HepG2 (cell line): Measurements from ENCODE around the gene BTBD3. TPM values are rescaled to one million over a fixed set of nuclear protein-coding genes. Genes with fewer than 3 reads are reported as not detected.

Experiments used
- ATAC-seq: fragments of 200-7000 bp; cut with Tn5 transposase; 3 replicates; pipeline ENCODE4 v1.9.1; 2020; ENCODE audit warnings: mild to moderate bottlenecking, moderate library complexity
- BruUV-seq: library from RNA; stranded (reverse); fragments of 400-500 nt; replicated peaks from 2 replicates; lab custom pipeline; 2021; lab: Mats Ljungman, UMichigan
- CTCF ChIA-PET: fragments of 300-600 bp; formaldehyde crosslinking; extraction: SDS; loops from one replicate; lab custom pipeline; 2021; ENCODE audit warnings: low total read pairs, inconsistent platforms, low intra/inter-chr PET ratio; lab: Yijun Ruan, JAX
- POLR2A ChIA-PET: fragments of 350-600 bp; sonication (Branson Sonifier 250); formaldehyde crosslinking; loops from one replicate; lab custom pipeline; 2020; ENCODE audit warnings: antibody characterized with exemption, inconsistent platforms; lab: Yijun Ruan, JAX
- DNase-seq: peaks from one replicate; pipeline ENCODE4 v3.0.0-alpha.2; 2015; ENCODE audit warnings: low spot score
- FAIRE-seq: peaks from 3 replicates; lab custom pipeline; 2011; peaks lifted over from hg19 to GRCh38; lab: Jason Lieb, UNC
- H2AFZ ChIP-seq: one replicate; pipeline ENCODE4 v1.6.1; 2011; ENCODE audit warnings: low read length, inconsistent platforms
- H3K27ac ChIP-seq: fragments of 300-600 bp; 3 replicates; pipeline ENCODE4 v1.8.0; 2011; ENCODE audit warnings: mixed run types, mild to moderate bottlenecking, mixed read lengths, low read length, inconsistent platforms; ENCODE audit not compliant: insufficient read depth; ENCODE audit errors: extremely low read length
- H3K27me3 ChIP-seq, 2 experiments: fragments of 200-600 bp in 1 of 2; 2 replicates in 1 of 2; 3 replicates in 1 of 2; pipeline versions ENCODE4 v1.6.0 to v1.8.0; 2011; ENCODE audit warnings: low read length in 2 of 2, mild to moderate bottlenecking in 2 of 2, moderate library complexity in 2 of 2, inconsistent platforms in 1 of 2; ENCODE audit not compliant: insufficient read depth in 2 of 2, control insufficient read depth in 1 of 2
- H3K36me3 ChIP-seq, 2 experiments: fragments of 200-600 bp in 1 of 2; replicated peaks in 1 of 2; 2 replicates in 1 of 2; 3 replicates in 1 of 2; pipeline versions ENCODE4 v1.5.1 to v1.8.0; 2011; ENCODE audit warnings: low read length in 2 of 2, inconsistent platforms in 1 of 2; ENCODE audit not compliant: insufficient read depth in 2 of 2, control insufficient read depth in 1 of 2
- H3K4me1 ChIP-seq: 2 replicates; pipeline ENCODE4 v1.5.1; 2012; ENCODE audit warnings: low read length, inconsistent platforms; ENCODE audit not compliant: insufficient read depth
- H3K4me2 ChIP-seq: 2 replicates; pipeline ENCODE4 v1.6.0; 2011; ENCODE audit warnings: low read depth, low read length, inconsistent platforms
- H3K4me3 ChIP-seq, 3 experiments: fragments of 200-600 bp in 1 of 3; sonication (generic), shearing (Covaris generic) in 1 of 3; replicated peaks in 1 of 3; 2 replicates each; pipeline ENCODE4 v1.5.1; 2011 to 2016; ENCODE audit warnings: low read length in 3 of 3, inconsistent platforms in 2 of 3, low read depth in 2 of 3, mild to moderate bottlenecking in 2 of 3, control low read depth in 1 of 3, mixed read lengths in 1 of 3; ENCODE audit not compliant: insufficient read depth in 1 of 3
- H3K79me2 ChIP-seq: one replicate; pipeline ENCODE4 v1.6.1; 2011; ENCODE audit warnings: low read length, inconsistent platforms; ENCODE audit not compliant: insufficient read depth
- H3K9ac ChIP-seq: 2 replicates; pipeline ENCODE4 v1.6.0; 2011; ENCODE audit warnings: mild to moderate bottlenecking, low read depth, low read length, inconsistent platforms; ENCODE audit not compliant: insufficient read depth
- H3K9me3 ChIP-seq: 2 replicates; pipeline ENCODE4 v1.5.1; 2012; ENCODE audit warnings: mild to moderate bottlenecking, low read length
- H4K20me1 ChIP-seq: 2 replicates; pipeline ENCODE4 v1.6.0; 2011; ENCODE audit warnings: inconsistent platforms, mild to moderate bottlenecking, low read length, moderate library complexity; ENCODE audit not compliant: insufficient read depth
- ARHGAP35 ChIP-seq: sonication (generic); formaldehyde crosslinking; IDR thresholded peaks from 2 replicates; pipeline ENCODE4 v1.9.0; 2022; ENCODE audit warnings: mild to moderate bottlenecking, inconsistent platforms, moderate library complexity, missing genetic modification reagents, borderline replicate concordance
- GABPA ChIP-seq, 2 experiments: IDR thresholded peaks; 2 replicates each; pipeline ENCODE4 v1.6.1; 2011 to 2016; ENCODE audit warnings: low read depth in 2 of 2, low read length in 1 of 2, missing biosample characterization in 1 of 2, missing genetic modification characterization in 1 of 2
- GRHL1 ChIP-seq: sonication (generic); formaldehyde crosslinking; conservative IDR thresholded peaks from 2 replicates; pipeline ENCODE4 v1.8.0; 2022; ENCODE audit warnings: missing genetic modification reagents
- HOXA5 ChIP-seq: sonication (generic); formaldehyde crosslinking; IDR thresholded peaks from 2 replicates; pipeline ENCODE4 v1.4.0; 2020; ENCODE audit warnings: missing genetic modification reagents
- MTF1 ChIP-seq: sonication (generic); formaldehyde crosslinking; IDR thresholded peaks from 2 replicates; pipeline ENCODE4 v1.5.0; 2020; ENCODE audit warnings: missing genetic modification reagents
- NCOA2 ChIP-seq: sonication (generic); formaldehyde crosslinking; IDR thresholded peaks from 2 replicates; pipeline ENCODE4 v1.8.0; 2022; ENCODE audit warnings: inconsistent platforms
- PHF5A ChIP-seq: IDR thresholded peaks from one replicate; pipeline ENCODE4 v1.6.1; 2018; ENCODE audit warnings: low read depth, missing genetic modification reagents; ENCODE audit not compliant: unreplicated experiment
- POLR2AphosphoS5 ChIP-seq: IDR thresholded peaks from 2 replicates; pipeline ENCODE4 v1.6.1; 2012; ENCODE audit warnings: low read depth, low read length
- SMC3 ChIP-seq: IDR thresholded peaks from 2 replicates; pipeline ENCODE4 v1.6.1; 2011; ENCODE audit warnings: low read length, improper control_type of control experiment
- STAG1 ChIP-seq: sonication (generic); formaldehyde crosslinking; IDR thresholded peaks from 2 replicates; pipeline ENCODE4 v1.4.0; 2020; ENCODE audit warnings: missing genetic modification reagents
- ZMYM4 ChIP-seq: sonication (generic); formaldehyde crosslinking; IDR thresholded peaks from 2 replicates; pipeline ENCODE4 v1.8.1; 2023; ENCODE audit warnings: mild to moderate bottlenecking, missing genetic modification reagents
- ZNF737 ChIP-seq: sonication (generic); formaldehyde crosslinking; IDR thresholded peaks from 2 replicates; pipeline ENCODE4 v1.5.0; 2020; ENCODE audit warnings: missing genetic modification reagents, mild to moderate bottlenecking, borderline replicate concordance
- WGBS: methylation state at CpG from one replicate; pipeline ENCODE4 v1.1.6; 2017; ENCODE audit warnings: low lambda C conversion rate; 5-methylcytosine and 5-hydroxymethylcytosine counted together
- in situ Hi-C: cut with HindIII; loops from 2 replicates; pipeline ENCODE4 v1.10.0; 2017; ENCODE audit warnings: low pct_unique_long_range_greater_than_20kb; ENCODE audit not compliant: extremely low pct_ligation_motif_present
- intact Hi-C: fragments of 100-400 bp; cut with micrococcal nuclease; formaldehyde crosslinking; loops from one replicate; pipeline ENCODE4 v1.10.0; 2022; ENCODE audit not compliant: unreplicated experiment
- polyA plus RNA-seq, 8 experiments: library from polyadenylated mRNA; depleted of rRNA in 3 of 8; stranded (reverse) in 7 of 8; unstranded in 1 of 8; fragments of >200 nt; fragmentation: Illumina TruSeq in 4 of 8; extraction: Trizol in 4 of 8; gene quantifications; 2 replicates each; pipeline versions ENCODE4 v1.2.1 to v1.2.3, GENCODE V29; 2011 to 2016; ENCODE audit warnings: low read depth in 4 of 8, missing spikeins in 1 of 8, mixed read lengths in 1 of 8; ENCODE audit not compliant: insufficient read depth in 1 of 8
- total RNA-seq, 5 experiments: library from RNA; depleted of rRNA; stranded (reverse); fragments of >200 nt; fragmentation: Illumina TruSeq; extraction: Trizol; gene quantifications; 2 replicates each; pipeline ENCODE4 v1.2.3, GENCODE V29; 2016; ENCODE audit warnings: low read depth in 1 of 5
- TF ChIP-seq, protein P1 (sequence below): sonication (generic); formaldehyde crosslinking; IDR thresholded peaks from 2 replicates; pipeline ENCODE4 v1.5.0; 2020; ENCODE audit warnings: mild to moderate bottlenecking, missing genetic modification reagents
- TF ChIP-seq, protein P2 (sequence below): IDR thresholded peaks from 2 replicates; pipeline ENCODE4 v1.6.1; 2018; ENCODE audit warnings: missing genetic modification reagents
- TF ChIP-seq, protein P3 (sequence below): sonication (generic); formaldehyde crosslinking; IDR thresholded peaks from 2 replicates; pipeline ENCODE4 v1.9.0; 2022; ENCODE audit warnings: missing genetic modification reagents, mild to moderate bottlenecking, borderline replicate concordance

The BTBD3 gene
- total and polyA plus RNA-seq, 2 of the 13 experiments (the other 11 are each of a cell fraction or from before 2014, with no cell fraction given): 32.2 to 41.8 TPM

- TF ChIP-seq MTF1 (CRISPR knock-in tag) (no peak), GRHL1 (CRISPR knock-in tag) (no peak)
- TF ChIP-seq, protein P1, sequence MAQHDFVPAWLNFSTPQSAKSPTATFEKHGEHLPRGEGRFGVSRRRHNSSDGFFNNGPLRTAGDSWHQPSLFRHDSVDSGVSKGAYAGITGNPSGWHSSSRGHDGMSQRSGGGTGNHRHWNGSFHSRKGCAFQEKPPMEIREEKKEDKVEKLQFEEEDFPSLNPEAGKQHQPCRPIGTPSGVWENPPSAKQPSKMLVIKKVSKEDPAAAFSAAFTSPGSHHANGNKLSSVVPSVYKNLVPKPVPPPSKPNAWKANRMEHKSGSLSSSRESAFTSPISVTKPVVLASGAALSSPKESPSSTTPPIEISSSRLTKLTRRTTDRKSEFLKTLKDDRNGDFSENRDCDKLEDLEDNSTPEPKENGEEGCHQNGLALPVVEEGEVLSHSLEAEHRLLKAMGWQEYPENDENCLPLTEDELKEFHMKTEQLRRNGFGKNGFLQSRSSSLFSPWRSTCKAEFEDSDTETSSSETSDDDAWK (CRISPR knock-in tag): no peak
- TF ChIP-seq, protein P2, sequence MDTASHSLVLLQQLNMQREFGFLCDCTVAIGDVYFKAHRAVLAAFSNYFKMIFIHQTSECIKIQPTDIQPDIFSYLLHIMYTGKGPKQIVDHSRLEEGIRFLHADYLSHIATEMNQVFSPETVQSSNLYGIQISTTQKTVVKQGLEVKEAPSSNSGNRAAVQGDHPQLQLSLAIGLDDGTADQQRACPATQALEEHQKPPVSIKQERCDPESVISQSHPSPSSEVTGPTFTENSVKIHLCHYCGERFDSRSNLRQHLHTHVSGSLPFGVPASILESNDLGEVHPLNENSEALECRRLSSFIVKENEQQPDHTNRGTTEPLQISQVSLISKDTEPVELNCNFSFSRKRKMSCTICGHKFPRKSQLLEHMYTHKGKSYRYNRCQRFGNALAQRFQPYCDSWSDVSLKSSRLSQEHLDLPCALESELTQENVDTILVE (CRISPR knock-in tag): no peak
Measured at GRCh38 chr20:11907621-11908020, 10.1 kb upstream of the BTBD3 start (continued).

DNA sequence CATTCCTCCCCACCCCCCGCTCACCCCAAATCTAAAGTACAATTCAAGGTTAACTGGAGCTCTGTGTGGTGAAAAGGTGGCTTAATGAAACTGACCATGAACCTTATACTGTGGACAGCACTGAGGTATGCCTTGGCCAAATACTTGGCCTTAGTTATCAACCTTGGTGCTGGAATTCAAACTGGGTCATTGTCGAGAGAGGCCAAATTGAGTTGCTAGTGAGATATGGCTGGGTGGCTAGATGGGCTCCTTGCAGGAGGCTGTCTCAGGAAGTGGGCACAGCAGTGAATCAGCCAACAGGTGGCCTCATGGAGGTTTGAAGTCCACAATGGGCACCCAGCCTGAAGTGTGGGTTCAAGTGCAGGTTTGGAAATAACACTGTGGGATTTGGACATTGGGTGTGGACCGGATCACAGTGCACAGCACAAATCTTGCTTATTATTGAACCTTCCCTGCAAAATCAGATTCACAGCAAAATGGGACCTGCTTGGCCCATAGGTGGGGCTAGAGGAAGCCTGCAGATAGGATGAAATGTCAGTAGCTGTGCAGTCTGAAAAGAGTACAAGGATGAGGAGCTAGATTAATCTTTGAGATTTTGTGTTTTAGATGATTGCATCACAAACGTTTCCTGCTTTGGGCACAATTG lies 5.6 kb upstream of the BTBD3 start:
- no peaks in the 10 kb centered on the region for H3K9me3 ChIP-seq
- peaks cover 90% of the 10 kb centered on the region for H3K79me2 ChIP-seq
- DNase-seq: peak; percentile 30
- intact Hi-C loops: loop anchor here (2.0 kb wide), 2 partner anchors 15 to 19 kb away; no protein-coding TSS in a partner anchor
- peak; percentile 91 for ATAC-seq
- peak; percentile 15 for FAIRE-seq
- peaks cover 13% of the 10 kb centered on the region; the same call in 1 of the 2 replicates for H4K20me1 ChIP-seq
- H3K27ac ChIP-seq: no peak overlapping the region
- no peaks in the 10 kb centered on the region for H3K36me3 ChIP-seq
- POLR2A ChIA-PET: no interaction called here
- H3K4me1 ChIP-seq: peaks cover 17% of the 10 kb centered on the region
- no peak overlapping the region for H2AFZ ChIP-seq
- in situ Hi-C loops: no loop called here
- WGBS: 90% methylated on average over 4 of the region's 4 CpGs
- CTCF ChIA-PET: no interaction called here
- H3K4me3 ChIP-seq: no peak overlapping the region
- no peak overlapping the region for H3K9ac ChIP-seq
- no peak overlapping the region for H3K4me2 ChIP-seq
- no peaks in the 10 kb centered on the region for H3K27me3 ChIP-seq
- BruUV-seq: no TSS peak
- TF ChIP-seq, protein P3, sequence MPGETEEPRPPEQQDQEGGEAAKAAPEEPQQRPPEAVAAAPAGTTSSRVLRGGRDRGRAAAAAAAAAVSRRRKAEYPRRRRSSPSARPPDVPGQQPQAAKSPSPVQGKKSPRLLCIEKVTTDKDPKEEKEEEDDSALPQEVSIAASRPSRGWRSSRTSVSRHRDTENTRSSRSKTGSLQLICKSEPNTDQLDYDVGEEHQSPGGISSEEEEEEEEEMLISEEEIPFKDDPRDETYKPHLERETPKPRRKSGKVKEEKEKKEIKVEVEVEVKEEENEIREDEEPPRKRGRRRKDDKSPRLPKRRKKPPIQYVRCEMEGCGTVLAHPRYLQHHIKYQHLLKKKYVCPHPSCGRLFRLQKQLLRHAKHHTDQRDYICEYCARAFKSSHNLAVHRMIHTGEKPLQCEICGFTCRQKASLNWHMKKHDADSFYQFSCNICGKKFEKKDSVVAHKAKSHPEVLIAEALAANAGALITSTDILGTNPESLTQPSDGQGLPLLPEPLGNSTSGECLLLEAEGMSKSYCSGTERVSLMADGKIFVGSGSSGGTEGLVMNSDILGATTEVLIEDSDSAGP (CRISPR knock-in tag): peak; percentile 30; the same call in 1 of the 2 replicates
- TF ChIP-seq POLR2AphosphoS5 (no peak), ZMYM4 (CRISPR knock-in tag) (peak; percentile 38; the same call in 1 of the 2 replicates), HOXA5 (CRISPR knock-in tag) (0 out of 2 replicates have a peak, but pooled peaks have one; percentile 25), GABPA (IDR thresholded peaks at IDR 0.05; ENCODE audit: low read depth, low read length) (no peak), GABPA (CRISPR knock-in tag; IDR thresholded peaks at IDR 0.05; ENCODE audit: low read depth) (0 out of 2 replicates have a peak, but pooled peaks have one; percentile 8), ARHGAP35 (CRISPR knock-in tag) (no peak; the same call in 1 of the 2 replicates), STAG1 (peak; percentile 44; the same call in 1 of the 2 replicates), ZNF737 (no peak), SMC3 (peak; percentile 36), NCOA2 (CRISPR knock-in tag) (0 out of 2 replicates have a peak, but pooled peaks have one; percentile 25), PHF5A (CRISPR knock-in tag) (no peak)
